Measurements from ENCODE around the gene ZNF385B.
"Not testable (repeated sequence)": the region's sequence is repeated elsewhere in the genome, so short reads cannot be mapped to it uniquely, and the experiment has no call there.

Gene ZNF385B

DNA sequence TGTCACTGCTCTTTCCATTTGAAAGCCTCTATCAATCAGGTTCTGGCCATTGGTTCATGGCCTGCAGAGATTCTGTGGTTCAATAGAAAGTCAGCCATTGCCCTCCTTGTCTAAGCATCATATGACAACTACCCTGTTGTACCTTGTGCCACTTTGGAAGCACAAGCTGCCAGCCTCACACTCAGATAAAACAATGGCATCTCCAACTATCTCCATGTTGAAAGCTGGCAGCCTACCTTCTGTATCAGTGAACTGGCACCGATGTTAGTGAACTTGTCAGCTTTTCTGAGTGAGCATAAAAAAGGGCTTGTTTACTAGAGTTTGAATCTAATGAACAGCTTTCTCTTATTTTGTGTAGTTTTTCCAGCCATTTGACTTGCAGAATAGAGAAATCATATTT is 393.5 kb downstream of the ZNF385B start:
- no peak for DNase-seq (ENCODE audit: low read depth)
- TF ChIP-seq, protein P1, sequence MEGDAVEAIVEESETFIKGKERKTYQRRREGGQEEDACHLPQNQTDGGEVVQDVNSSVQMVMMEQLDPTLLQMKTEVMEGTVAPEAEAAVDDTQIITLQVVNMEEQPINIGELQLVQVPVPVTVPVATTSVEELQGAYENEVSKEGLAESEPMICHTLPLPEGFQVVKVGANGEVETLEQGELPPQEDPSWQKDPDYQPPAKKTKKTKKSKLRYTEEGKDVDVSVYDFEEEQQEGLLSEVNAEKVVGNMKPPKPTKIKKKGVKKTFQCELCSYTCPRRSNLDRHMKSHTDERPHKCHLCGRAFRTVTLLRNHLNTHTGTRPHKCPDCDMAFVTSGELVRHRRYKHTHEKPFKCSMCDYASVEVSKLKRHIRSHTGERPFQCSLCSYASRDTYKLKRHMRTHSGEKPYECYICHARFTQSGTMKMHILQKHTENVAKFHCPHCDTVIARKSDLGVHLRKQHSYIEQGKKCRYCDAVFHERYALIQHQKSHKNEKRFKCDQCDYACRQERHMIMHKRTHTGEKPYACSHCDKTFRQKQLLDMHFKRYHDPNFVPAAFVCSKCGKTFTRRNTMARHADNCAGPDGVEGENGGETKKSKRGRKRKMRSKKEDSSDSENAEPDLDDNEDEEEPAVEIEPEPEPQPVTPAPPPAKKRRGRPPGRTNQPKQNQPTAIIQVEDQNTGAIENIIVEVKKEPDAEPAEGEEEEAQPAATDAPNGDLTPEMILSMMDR (conservative IDR thresholded peaks at IDR 0.05; ENCODE audit: low read length): no peak
- no peak overlapping the region for H3K4me3 ChIP-seq (ENCODE audit: low read length)

DNA sequence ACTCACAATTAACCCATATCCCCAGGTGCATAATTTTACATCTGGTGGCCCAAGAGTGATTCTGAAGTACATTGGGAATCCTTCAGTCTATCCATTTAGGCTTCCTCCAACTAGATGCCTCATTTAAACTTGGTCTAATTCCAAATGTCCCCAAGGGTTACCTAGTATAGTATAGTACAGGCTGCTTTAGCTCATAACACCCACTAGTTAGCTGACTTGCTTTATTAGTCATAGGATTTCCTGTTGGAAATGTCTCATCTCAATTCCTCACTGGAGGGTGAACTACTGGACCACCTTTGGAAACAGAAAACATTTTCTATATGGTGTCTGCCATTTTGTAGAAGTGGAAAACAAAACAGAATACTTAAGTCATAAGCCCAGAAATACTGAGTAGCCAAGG is 394.3 kb downstream of the ZNF385B start:
- no peak for DNase-seq (ENCODE audit: low read depth)
- TF ChIP-seq, protein P1 (conservative IDR thresholded peaks at IDR 0.05; ENCODE audit: low read length): no peak
- no peak overlapping the region for H3K4me3 ChIP-seq (ENCODE audit: low read length)

DNA sequence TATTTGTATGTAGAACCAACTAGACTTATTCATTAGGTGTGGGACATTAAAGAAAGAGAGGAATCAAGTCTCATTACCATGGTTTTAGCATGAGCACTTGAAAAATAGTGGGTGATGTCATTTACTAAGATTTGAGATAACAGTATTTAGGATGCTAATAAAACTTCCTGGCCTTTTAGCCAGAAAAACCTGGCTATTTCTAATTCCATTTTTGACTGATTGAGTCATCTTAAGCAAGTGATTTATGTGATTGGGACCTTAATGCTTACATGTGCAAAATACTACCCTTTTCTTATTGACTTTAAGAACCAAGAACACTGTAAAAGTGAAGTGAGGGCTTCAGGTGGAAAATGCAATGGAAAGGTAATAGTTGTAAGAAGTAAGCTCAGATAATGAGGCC is 400.0 kb downstream of the ZNF385B start:
- no peak for DNase-seq (ENCODE audit: low read depth)
- H3K4me3 ChIP-seq (ENCODE audit: low read length): no peak overlapping the region
- TF ChIP-seq, protein P1 (conservative IDR thresholded peaks at IDR 0.05; ENCODE audit: low read length): no peak

DNA sequence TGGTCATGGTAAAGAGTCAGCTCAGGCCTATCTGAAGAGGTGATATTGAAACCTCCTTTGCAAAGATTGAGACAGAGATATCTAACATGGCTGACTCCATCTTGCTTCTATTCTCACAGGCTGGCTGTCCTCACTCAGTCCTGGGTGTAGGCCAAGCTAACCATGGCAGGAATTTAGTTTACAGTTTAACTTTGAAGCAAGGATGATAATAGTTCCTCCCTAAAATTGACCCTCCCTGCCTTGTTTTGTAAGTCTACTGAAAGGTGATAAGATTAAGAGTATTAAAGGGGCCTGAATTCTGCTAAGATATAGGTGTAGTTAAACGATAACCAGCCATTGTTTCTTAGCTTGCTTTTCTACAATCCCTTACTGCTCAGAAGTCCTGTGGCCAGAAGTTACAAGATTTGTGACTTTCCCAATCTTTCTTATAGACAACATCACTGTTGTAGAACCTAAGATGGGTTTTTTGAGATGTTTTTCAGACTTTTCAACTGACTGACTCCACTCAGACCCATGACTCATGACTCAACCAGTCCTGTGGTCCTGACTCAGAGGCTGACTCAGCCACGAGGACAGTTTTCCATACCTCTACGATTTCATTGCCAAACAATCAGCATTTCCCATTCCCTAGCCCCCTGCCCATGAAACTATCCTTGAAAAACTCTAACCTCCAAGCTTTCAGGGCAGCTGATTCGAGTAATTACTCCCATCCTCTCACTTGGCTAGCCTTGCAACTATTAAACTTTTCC is 401.1 kb downstream of the ZNF385B start:
- peak; percentile 91 for DNase-seq (ENCODE audit: low read depth)
- TF ChIP-seq, protein P1 (conservative IDR thresholded peaks at IDR 0.05; ENCODE audit: low read length): no peak
- H3K4me3 ChIP-seq (ENCODE audit: low read length): no peak overlapping the region

DNA sequence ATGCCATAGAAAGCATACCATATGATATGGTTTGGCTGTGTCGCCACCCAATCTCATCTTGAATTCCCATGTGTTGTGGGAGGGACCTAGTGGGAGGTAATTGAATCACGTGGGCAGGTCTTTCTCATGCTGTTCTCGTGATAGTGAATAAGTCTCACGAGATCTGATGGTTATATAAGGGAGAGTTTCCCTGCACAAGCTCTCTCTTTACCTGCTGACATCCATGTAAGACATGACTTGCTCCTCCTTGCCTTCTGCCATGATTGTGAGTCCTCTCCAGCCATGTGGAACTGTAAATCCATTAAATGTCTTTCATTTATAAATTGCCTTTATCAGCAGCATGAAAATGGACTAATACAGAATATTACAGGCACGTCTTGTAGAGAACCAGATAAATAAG is 403.3 kb downstream of the ZNF385B start:
- not testable (repeated sequence) for H3K4me3 ChIP-seq (ENCODE audit: low read length); DNase-seq (ENCODE audit: low read depth)

DNA sequence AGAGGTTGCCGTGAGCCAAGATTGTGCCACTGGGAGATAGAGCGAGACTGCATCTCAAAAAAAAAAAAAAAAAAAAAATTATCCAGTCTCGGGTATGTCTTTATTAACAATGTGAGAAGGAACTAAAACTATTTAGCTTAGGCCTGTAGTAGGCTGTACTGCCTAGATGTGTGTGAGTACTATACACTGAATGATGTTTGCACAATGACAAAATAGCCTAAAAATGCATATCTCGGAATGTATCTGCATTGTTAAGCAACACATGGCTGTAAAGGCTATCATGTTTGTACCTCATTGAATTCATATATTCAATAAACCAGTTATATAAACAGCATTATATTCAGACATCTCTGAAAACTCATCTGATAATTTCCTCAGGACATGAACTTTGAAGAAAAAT is 405.6 kb downstream of the ZNF385B start:
- no peak for DNase-seq (ENCODE audit: low read depth)
- no peak overlapping the region for H3K4me3 ChIP-seq (ENCODE audit: low read length)
- TF ChIP-seq, protein P1 (conservative IDR thresholded peaks at IDR 0.05; ENCODE audit: low read length): no peak

DNA sequence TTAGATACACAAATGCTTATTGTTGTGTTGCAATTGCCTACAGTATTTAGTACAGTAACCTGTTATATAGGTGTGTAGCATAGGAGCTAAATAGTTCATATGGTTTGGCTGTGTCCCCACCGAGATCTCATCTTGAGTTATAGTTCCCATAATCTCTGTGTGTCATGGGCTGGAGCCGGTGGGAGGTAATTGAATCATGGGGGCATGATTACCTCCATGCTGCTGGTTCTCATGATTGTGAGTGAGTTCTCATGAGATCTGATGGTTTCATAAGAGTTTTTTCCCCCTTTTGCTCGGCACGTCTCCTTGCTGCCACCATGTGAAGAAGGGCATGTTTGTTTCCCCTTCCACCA is 406.3 kb downstream of the ZNF385B start:
- TF ChIP-seq, protein P1 (conservative IDR thresholded peaks at IDR 0.05; ENCODE audit: low read length): no peak
- H3K4me3 ChIP-seq (ENCODE audit: low read length): no peak overlapping the region
- no peak for DNase-seq (ENCODE audit: low read depth)
